Stimulated activated CD4-positive, alpha-beta T cell treated with anti-CD3 and anti-CD28 coated beads, Interleukin-12 subunit alpha, Interleukin-12 subunit beta, amount 100 ng/mL, for 24 hours (primary cell): Measurements from ENCODE around the gene KCNJ18.
"Not testable (repeated sequence)": the region's sequence is repeated elsewhere in the genome, so short reads cannot be mapped to it uniquely, and the experiment has no call there.

Source experiments
- DNase-seq, 2 experiments: peaks; one replicate each; pipeline ENCODE4 v3.0.0-alpha.2; 2020; ENCODE audit warnings: low read depth in 2 of 2

Gene KCNJ18

DNA sequence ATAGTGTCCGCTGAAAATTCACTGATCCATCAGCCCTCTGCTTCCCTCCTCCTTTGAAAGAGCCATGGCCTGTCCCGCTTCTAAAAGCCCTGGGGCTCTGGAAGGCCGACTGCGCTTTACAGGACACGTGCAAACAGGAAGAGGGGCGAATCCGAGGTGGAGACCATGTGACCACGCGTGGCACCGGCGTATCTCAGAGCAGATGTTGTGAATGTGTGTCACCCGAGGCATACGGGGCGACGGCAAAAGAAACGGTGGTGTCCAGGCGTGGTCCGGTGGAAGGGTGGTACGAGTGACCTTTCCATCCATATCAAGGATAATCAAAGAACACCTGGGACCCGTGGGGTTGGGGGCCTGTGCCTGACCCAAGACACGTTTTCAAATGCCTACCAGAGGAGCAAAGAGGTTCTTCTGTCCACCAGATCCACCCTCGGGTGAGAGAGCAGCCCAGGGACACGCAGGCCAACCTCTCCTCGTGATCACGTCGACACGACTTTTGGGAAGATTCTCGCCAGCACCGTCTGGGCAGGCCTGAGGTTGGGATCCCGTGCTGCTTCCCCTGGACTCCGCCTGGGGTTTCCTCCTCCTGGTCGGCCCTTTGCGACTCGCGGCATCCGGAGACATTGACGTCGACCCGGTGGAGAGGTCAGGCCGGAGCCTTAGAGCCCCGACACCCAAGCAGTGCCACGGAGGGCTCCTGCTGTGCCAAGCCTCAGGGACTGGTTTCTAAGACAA lies 7.1 kb upstream of the KCNJ18 start:
- not testable (repeated sequence) for DNase-seq

DNA sequence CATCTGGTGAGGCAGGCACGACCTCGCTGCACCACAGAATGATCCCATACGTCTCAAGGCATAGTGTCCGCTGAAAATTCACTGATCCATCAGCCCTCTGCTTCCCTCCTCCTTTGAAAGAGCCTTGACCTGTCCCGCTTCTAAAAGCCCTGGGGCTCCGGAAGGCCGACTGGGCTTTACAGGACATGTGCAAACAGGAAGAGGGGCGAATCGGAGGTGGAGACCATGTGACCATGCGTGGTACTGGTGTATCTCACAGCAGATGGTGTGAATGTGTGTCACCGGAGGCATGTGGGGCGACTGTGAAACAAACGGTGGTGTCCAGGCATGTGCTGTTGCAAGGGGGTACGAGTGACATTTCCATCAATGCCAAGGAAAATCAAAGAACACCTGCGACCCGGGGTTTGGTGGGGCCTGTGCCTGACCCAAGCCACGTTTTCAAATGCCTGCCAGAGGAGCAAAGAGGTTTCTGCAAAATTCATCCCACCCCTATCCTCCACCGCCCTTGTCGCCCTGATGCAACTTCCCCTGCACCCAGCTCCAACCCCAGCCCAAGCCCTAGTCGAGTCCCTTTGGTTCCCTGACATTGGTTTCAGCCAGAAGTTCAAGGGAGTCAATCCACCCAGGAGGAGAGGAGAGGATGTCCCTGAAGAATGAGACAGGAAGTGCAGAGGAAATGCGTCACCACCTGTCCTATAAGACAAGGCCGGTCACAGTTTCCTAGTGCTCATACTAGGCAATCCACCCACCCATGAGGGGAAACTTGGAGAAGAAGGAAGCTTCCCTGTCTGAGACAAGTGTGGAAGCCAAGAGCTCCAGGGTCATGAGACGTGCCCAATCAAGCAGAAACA lies 5.9 kb upstream of the KCNJ18 start:
- no peak for DNase-seq

DNA sequence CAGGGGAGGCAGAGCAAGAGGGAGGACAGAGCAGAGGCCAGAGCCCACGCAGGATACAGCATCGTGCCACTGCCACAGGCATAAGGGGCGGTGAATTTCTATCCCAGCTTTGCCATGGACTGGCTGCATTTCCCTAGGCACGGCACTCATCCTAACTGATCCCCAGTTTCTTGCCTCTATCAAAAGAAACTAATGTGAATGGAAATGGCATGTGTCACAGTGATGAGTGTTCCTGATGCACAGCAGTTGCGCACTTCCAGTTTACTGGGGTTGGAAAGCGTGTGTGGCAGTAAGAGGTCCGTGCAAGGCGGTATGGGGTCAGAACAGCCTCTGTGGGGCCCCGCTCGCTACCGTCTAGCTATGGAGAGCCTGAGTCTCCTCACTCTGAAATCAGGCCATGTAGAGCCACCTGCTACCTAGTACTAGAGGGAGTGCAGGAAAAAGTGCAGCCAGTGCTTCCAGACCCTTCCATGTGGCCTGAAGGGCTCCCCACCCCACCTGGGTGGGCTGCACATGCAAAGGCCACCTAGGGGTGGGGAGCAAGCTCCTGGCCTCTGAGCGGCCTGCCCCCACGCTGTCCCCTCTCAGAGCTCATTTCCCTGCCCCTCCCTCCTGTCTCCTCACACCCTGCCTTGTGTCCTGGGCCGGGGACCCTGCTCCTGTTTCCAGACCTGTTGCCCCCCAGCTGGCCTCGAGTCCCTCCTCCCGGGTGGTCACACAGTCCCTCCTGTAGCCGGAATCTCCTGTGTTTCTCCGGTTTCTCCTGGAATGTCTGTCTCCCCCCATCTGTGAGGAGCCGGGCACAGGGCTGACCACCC lies 5.0 kb upstream of the KCNJ18 start:
- no peak for DNase-seq

DNA sequence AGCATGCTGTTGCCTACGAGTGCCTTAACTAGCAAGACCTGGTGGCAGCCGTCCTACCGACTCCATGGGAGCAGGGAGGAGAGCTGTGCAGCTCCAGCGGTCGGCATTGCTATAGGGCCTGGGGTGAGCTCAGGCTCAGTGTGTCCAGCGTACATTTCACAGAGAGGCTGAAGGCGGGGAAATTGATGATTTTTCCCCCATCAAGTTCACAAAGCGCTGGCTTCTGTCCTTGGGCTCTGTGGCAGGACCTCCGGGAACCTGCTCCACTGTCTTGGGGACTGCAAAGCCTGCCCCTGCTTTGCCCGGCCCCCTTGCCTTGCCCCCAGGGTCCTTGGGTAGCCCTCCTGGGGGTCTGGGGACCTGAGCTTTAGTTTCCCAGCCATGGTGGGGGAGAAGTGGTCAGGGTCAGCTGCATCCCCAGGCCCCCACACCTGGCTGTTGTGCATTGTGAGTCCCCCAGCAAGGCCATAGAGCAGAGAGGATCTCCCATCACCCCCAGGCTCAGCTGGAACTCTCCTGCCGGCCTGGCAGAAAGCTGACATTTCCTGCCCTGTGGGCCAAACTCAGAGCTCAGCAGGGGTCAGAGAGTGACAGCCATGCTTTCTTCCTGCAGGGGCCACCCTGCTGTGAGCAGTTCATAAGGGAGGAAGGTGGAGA lies 3.9 kb upstream of the KCNJ18 start:
- no peak for DNase-seq

DNA sequence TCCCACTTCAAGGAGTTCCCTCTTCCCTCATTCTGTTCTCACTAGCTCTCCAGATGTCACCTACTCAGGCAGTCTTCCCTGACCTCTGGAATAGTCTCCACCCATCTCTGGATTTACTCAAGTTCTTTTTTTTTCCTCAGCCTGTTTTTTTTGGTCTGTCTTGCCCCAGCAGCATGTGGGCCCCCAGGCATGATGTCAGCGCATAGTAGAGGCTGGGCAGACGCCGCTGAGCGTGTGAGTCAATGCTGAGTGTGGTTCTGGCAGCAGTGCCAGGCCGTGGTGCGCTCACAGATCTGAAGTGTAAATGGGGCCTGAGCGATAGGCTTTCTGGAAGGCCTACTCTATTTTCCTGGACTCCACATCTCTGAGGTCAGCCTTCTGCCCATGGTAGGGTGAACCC lies 2.7 kb upstream of the KCNJ18 start:
- DNase-seq: no peak

DNA sequence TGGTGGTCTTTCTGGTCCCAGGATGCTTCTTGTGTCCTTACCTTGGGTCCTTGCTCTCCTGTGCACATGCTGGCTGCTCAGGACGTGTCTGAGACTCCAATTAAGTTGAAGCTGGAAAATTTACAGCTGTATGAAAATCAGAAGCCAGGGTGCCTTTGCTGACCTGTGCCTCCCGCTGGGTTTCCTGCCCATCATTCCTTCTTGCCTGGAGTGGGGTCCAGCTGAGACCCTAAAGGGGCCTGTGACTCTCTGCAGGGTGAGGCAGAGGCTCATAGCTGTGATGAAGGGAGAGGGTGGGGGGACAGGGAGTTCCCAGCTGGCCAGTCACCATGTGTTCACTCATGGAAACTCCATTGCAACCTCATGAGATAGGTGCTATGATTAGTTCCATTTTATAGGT lies 1.5 kb upstream of the KCNJ18 start:
- not testable (repeated sequence) for DNase-seq

DNA sequence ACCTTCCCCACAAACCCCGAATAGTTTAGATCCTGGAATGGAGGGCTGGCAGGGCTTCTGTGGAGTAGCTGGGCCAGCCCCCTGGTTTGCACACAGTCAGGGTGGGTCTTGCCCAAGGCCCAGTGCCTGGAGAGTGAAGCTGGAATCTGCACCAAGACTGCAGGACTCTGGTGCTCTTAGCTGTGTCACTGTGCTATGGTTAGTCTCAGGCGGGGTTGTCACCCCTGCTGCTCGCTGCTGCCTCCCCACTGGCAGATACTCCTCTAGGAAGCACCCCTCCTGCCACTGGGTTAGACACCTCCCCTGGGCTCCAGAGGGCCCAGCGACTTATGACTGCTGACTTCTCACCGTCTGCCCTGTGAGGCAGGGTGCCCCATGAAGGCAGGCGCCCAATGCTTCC lies 842 bp upstream of the KCNJ18 start:
- DNase-seq: not testable (repeated sequence)

DNA sequence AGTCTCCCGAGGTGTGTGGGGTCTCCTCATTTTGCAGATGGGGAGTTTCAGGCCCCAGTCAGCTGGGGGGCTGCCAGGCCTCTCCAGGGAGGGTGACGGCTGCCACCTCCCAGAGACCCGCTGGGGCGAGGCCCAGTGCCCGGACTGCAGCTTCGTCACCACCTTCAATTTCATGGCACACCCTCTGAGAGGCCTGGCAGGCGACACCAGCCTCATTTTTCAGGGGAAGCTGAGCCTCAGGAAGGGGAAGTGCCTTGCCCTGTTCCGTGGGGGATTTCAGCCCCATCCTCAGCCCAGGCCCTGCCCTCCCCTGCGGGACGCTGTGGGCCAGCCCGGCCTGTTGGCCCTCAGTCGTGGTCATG lies 362 bp downstream of the KCNJ18 start:
- DNase-seq: not testable (repeated sequence)

DNA sequence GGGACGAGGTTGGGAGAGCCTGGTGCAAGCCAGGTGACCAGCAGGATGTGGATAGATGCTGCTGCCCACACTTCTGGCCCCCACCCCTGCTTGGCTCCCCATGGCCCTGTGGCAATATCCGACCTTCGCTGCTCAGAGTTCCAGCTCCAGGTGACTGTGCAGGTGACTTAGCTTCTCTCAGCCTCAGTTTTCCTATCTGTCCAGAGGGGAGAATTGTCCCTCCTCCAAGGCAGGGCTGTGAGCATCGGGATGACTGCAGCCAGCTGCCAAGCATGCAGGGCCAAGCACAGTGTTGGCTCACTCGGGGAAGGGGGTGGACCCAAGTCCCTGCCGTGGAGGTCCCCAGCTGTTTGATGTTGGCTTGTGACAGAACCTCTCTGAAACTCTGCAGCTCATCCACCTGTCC lies 1.1 kb downstream of the KCNJ18 start:
- not testable (repeated sequence) for DNase-seq

DNA sequence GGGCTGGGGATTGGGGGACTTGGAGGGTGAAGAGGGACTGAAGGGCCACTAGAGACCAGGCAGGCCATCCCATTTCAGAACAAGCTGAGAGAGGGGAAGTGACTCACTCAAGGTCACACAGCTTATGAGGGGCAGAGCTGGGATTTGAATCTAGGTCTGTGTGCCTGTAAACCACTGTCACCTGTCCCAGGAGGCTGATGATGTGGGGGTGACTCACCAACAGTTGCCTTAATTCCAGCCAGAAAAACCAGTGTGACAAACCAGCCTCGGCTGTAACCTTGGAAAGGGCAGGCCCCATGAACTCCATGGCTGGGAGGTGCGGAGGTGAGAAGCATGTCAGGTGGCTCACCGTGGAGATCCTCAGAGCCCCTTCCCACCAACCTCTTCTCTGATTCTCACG lies 1.6 kb downstream of the KCNJ18 start:
- DNase-seq: not testable (repeated sequence)

DNA sequence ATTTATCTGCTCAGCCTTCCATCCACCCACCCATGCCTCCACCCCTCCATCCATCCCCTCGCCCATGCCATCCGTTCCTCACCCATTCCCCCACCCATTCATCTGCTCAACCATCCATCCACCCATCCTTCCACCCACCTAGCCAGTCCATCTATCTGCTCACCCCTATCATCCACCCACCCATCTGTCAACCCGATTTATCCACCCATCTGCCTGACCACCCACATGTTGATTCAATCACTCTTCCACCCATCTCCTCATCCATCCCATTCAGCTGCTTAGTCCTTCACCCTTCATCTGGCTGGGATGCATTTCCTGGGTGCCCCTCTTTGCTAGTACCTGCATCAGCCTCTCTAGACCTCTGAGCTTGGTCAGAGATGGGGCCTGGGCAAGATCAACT lies 3.9 kb downstream of the KCNJ18 start:
- not testable (repeated sequence) for DNase-seq

DNA sequence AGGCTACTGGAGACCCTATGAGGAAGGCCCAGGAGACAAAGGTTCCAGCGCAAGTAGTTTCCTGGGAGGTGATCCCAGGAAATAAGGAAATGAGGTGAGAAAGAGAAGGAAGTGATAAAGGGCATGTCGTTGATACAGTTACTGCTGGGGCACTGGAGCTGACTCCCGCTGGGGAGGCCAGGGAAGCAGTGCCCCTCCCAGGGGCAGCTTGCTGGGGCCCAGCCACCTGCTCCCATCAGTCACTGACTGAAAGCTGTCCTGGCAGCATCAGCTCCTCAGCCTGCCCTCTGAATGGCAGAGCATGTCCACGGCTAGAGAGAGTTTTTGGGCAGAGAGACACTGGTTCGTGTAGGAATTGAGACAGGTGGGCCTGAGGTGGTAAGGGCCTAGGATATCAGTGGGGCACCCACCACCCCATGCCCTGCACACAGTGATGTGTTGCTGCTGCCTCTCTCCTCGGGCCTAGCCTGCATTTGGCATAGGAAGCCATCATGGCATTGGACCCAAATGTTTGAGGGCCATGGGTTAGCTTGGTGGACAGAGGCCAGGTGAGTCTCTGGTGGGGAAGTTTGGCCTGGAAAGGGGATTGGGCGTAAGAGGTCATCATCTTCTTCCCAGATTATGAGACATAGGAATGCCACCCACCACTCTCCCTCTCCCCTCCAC lies 4.7 kb downstream of the KCNJ18 start:
- not testable (repeated sequence) for DNase-seq

DNA sequence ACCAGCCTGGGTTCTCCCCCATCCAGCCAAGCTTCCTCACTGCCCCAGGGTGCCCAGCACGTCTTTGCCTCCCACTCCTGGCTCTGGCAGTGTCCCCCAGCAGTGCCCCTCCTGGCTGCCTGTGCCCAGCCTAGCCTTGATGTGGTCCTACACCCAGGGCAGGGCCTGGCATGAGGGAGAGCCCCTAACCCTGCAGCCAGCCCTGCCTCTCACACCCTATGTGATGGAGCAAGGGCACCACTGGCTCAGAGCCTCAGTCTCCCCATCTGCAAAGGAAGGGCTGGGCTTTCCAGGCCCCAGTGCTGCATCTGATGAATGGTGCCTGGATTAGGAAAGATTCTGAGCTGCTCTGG lies 5.2 kb downstream of the KCNJ18 start:
- not testable (repeated sequence) for DNase-seq

DNA sequence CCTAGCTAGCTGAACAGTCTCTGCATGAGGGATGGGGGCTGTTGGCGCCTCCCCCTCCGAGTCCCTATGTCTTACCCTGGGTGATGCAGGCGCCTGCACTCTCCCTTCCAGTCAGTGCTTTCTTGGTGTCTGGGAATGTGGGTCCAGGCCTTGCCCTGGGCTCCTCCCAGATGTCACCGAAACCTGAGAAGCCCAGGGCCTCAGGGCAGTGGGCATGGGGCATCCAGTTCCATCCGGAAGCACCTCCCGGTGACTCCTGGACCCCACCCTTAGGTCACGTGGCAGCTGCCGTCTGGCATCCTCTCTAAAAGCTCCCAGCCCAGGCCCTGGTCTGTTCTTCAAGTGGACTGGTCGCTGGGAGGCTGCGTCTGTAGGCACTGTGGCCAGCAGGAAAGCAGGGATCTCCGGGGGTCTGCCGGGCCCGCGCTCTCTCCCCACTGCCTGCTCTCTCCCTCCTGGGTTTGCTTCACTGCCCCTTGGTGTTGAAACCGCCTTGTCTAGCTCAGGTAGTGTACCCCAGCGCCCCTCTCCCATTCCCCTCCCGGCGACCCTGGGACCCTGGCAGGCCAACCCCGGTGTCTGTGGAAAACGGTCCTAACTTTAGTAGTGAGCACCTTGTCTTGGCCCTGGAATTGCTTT lies 6.2 kb downstream of the KCNJ18 start:
- not testable (repeated sequence) for DNase-seq

DNA sequence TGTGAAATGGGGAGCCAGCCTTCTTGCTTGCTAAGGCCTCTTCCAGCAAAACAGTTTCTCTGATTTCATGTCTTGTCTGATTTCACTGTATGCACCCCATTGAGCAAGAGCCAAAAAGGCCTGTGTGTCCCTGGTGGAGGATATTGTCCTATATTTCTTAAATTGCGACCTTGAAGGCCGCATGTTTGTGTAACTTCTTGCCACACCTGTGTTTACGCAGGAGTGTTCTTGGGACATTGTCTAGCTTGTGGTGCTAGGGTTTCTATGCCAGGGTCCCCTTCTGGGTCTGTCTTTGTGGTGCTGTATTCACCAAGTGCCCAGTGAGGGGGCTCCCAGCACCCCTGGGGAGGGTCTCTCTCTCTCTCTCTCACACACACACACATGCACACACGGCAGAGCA lies 6.8 kb downstream of the KCNJ18 start:
- DNase-seq: not testable (repeated sequence)

DNA sequence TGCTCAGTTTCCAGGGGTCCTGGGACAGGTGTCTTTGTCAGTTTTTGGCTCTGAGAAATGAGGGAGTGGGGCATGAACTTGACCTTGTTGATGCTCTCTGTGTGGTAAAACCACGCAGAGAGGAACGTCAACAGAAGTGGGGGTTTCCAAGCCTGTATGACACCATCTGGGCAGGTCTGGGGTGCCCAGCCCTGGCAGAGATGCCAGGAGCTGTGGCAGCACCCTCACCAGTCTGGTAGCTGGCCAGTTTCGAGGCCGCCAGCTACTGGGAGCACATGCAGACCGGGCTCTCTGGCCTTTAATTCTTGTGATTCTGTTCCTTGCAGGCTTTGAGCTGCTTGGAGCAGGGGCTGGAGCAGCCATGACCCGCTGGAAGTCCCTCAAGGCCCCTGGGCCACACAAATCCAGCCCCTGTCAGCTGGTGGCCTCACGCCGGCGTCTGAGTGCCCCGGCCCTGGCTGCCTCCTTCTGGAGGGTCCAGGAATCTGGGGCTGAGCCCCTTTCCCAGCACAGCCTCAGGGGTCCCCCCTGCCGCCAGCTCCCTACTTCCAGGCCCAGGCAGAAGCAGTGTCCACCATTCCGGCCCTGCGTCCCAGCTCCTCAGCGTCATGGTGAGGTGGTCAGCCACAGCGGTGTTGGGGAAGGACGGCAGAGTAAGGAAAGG lies 7.4 kb downstream of the KCNJ18 start:
- not testable (repeated sequence) for DNase-seq

DNA sequence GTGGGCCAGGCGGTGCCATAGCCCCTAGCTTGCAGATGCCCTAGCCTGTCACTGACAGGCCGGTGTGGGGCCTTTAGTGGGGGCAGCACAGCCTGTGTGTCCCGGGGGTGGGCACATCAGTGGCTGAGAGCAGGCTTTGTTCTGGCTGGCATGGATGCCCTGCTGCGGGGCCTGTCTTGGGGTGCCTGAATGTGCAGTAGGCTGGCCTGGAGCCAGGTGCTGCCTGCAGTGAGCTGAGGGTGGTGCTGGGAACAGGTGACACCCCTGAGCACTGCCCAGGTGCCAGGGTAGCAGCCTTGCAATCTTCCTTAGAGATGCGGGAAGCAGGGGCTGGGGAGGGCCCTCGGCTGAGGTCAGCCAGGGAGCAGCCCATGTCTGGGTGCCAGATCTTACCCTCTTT lies 8.8 kb downstream of the KCNJ18 start:
- DNase-seq: not testable (repeated sequence)

DNA sequence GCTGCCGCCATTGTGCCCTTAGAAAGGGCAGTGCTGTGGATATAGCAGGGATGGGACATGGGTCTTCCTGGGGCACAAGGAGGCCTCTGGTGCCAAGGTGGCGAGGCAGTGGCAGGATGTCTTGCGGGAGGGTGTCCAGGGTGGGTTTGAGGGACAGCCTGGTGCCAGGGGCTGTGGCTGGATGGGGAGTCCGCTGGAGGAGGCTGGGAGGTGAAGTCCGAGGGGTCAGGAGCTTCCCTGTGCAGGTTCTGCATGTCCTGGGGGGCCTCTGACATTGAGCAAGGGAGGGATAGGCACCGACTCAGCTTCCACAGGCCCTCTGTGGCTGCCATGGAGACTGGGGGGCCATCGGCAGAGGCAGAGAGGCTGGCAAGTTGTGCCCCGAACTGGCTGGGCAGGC lies 9.7 kb downstream of the KCNJ18 start:
- not testable (repeated sequence) for DNase-seq

DNA sequence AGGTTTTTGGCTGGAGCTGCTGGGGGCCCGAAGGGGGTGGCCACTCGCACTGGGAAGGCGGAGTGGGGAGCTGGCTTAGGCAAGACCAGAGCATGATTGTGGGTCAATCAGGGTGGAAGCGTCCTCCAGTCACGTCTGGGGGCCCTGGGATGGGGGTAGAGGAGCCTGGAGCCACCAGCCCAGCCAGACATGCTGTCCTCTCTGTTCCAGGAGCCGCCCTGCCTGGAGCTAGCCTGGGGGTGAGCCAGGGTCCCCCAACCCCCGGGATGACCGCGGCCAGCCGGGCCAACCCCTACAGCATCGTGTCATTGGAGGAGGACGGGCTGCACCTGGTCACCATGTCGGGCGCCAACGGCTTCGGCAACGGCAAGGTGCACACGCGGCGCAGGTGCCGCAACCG lies 10.2 kb downstream of the KCNJ18 start:
- DNase-seq: not testable (repeated sequence)
